GM19035 (cell line): Measurements from ENCODE around the gene LHFPL6.

Source experiments
- ATAC-seq: cut with Tn5 transposase; IDR thresholded peaks from one replicate; pipeline ENCODE4 v1.9.1; 2021; ENCODE audit not compliant: unreplicated experiment

The LHFPL6 gene

GRCh38 chr13:39521701-39522100, 81.3 kb downstream of the LHFPL6 start:
- no peak for ATAC-seq

- ATAC-seq = no peak
Observed at GRCh38 chr13:39516096-39516495, 86.9 kb downstream of the LHFPL6 start.

- ATAC-seq = no peak
Observed at GRCh38 chr13:39515224-39515714, 87.7 kb downstream of the LHFPL6 start.

- ATAC-seq = no peak
Observed at GRCh38 chr13:39512687-39513086, 90.3 kb downstream of the LHFPL6 start.

- no peak for ATAC-seq
Observed at GRCh38 chr13:39510316-39510695, 92.7 kb downstream of the LHFPL6 start.

GRCh38 chr13:39509616-39510315, 93.2 kb downstream of the LHFPL6 start:
- ATAC-seq = no peak

- no peak for ATAC-seq
Observed at GRCh38 chr13:39506559-39507390, 96.2 kb downstream of the LHFPL6 start.

- ATAC-seq = no peak
Observed at GRCh38 chr13:39505151-39505550, 97.8 kb downstream of the LHFPL6 start.

- ATAC-seq = no peak
Observed at GRCh38 chr13:39503048-39503447, 99.9 kb downstream of the LHFPL6 start.

GRCh38 chr13:39501702-39502324, 101.2 kb downstream of the LHFPL6 start:
- no peak for ATAC-seq

GRCh38 chr13:39499604-39500003, 103.4 kb downstream of the LHFPL6 start:
- ATAC-seq = no peak

GRCh38 chr13:39498471-39499114, 104.4 kb downstream of the LHFPL6 start:
- ATAC-seq = no peak

GRCh38 chr13:39496506-39496905, 106.5 kb downstream of the LHFPL6 start:
- no peak for ATAC-seq

GRCh38 chr13:39494633-39495032, 108.4 kb downstream of the LHFPL6 start:
- ATAC-seq = no peak

- ATAC-seq = no peak
Observed at GRCh38 chr13:39494006-39494405, 109.0 kb downstream of the LHFPL6 start.

GRCh38 chr13:39490136-39490535, 112.9 kb downstream of the LHFPL6 start:
- ATAC-seq = no peak

- no peak for ATAC-seq
Observed at GRCh38 chr13:39486758-39487157, 116.2 kb downstream of the LHFPL6 start.

- ATAC-seq = no peak
Observed at GRCh38 chr13:39485314-39485700, 117.7 kb downstream of the LHFPL6 start.

GRCh38 chr13:39484506-39485313, 118.3 kb downstream of the LHFPL6 start:
- ATAC-seq = no peak

- no peak for ATAC-seq
Observed at GRCh38 chr13:39483326-39483725, 119.7 kb downstream of the LHFPL6 start.
